ENCODE results near the gene PPP3R1.

Gene PPP3R1

DNA sequence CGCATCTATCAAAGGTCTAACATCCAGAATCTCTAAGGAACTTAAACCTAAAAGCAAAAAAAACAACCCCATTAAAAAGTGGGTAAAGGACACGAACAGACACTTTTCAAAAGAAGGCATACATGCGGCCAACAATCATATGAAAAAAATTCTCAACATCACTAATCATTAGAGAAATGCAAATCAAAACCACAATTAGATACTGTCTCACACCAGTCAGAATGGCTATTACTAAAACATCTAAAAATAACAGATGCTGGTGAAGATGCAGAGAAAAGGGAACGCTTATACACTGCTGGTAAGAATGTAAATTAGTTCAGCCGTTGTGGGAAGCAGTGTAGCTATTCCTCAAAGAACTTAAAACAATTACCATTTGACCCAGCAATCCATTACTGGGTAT is 38.0 kb downstream of the PPP3R1 start:
- H3K4me3 ChIP-seq (ENCODE audit: extremely low read depth, insufficient read depth, low read length, poor library complexity, severe bottlenecking) = no peak overlapping the region
- no peaks in the 10 kb centered on the region for H3K9me3 ChIP-seq (ENCODE audit: control insufficient read depth, low read length)
- no peak overlapping the region for H3K27ac ChIP-seq (ENCODE audit: low read depth, low read length, severe bottlenecking)
- H3K4me1 ChIP-seq (ENCODE audit: control insufficient read depth, insufficient read depth, low read length, poor library complexity, severe bottlenecking) = peaks cover 7% of the 10 kb centered on the region
- 90 to 92% methylated on average over 2 to 3 of the region's 5 CpGs for WGBS, 2 experiments (ENCODE audit: insufficient coverage in 2 of 2)
- peaks cover 20% of the 10 kb centered on the region for H3K36me3 ChIP-seq (ENCODE audit: control insufficient read depth, insufficient read depth, low read length)

DNA sequence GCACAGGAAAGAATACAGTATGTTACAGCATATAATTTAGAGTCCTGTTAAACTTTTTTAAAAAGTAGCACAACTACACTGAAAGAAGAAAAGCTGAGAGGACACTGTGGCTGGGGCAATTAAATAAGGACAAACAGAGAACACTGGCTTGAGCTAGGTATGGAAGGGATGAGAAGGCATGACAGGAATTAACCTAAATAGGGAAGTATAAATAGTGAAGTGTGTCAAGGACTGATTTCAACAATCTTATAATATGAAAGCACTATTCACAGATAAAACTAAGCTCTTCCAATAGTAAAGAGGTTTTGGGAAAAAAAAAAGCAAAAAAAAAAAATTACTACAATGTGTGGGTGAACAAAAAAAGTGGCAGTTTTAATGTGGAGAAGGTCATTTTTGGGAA is 45.5 kb downstream of the PPP3R1 start:
- H3K27ac ChIP-seq (ENCODE audit: low read depth, low read length, severe bottlenecking) = no peak overlapping the region
- no peak overlapping the region for H3K4me3 ChIP-seq (ENCODE audit: extremely low read depth, insufficient read depth, low read length, poor library complexity, severe bottlenecking)
- H3K9me3 ChIP-seq (ENCODE audit: control insufficient read depth, low read length) = no peaks in the 10 kb centered on the region
- peaks cover 20% of the 10 kb centered on the region for H3K36me3 ChIP-seq (ENCODE audit: control insufficient read depth, insufficient read depth, low read length)
- no peaks in the 10 kb centered on the region for H3K4me1 ChIP-seq (ENCODE audit: control insufficient read depth, insufficient read depth, low read length, poor library complexity, severe bottlenecking)

DNA sequence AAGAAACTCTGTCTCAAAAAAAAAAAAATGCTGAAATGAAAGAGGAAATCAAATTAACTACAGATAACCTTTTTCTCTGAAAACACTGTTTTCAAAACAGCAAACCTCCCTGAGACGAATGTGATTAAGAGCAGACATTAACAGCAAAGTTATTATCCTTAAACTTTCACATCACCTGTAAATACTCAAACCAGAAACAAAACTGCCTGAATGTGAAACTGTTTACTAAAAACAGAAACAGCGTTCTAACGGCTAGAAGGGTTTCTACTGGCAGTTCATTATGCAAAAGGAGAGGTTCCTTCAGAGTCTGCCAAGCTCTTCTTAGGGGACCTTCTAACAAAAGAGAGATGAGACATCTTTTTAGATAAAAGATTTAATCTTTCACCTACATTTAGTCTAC is 48.7 kb downstream of the PPP3R1 start:
- Histone ChIP-seq H3K4me1 (ENCODE audit: control insufficient read depth, insufficient read depth, low read length, poor library complexity, severe bottlenecking) (no peaks in the 10 kb centered on the region), H3K27ac (ENCODE audit: low read depth, low read length, severe bottlenecking) (no peak overlapping the region), H3K9me3 (ENCODE audit: control insufficient read depth, low read length) (no peaks in the 10 kb centered on the region), H3K36me3 (ENCODE audit: control insufficient read depth, insufficient read depth, low read length) (peaks cover 15% of the 10 kb centered on the region), H3K4me3 (ENCODE audit: extremely low read depth, insufficient read depth, low read length, poor library complexity, severe bottlenecking) (no peak overlapping the region)
- WGBS, 2 experiments (ENCODE audit: insufficient coverage in 2 of 2) = 88 to 90% methylated on average over 3 of the region's 3 CpGs

DNA sequence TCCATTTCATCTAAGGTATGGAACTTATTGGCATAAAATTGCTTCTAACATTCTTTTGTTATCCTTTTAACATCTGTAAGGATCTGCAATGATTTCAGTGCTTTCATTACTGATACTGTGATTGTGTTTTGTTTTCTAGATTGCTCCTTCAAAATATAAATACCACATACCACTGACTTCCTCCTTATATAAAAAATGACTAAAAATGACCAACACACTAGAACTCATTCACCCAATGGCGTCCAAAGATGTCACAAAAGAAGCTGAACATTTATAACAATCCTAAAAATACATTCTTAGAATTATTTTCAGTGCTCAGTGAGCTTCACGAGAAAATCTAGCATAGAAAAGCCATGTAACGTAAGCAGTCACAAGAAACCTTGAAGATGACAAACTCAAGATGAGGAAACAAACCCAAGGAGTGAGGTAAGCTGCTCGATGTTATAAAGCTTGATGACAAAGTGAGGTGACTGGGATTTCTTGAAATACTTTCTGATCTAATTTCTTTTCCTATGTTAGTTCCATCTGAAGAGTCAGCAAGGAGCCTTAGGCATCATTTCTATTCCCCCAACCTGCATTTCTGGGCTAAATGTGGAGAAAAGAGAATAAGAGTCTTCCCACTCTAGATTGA is 52.1 kb downstream of the PPP3R1 start:
- H3K27ac ChIP-seq (ENCODE audit: low read depth, low read length, severe bottlenecking) = no peak overlapping the region
- no peak overlapping the region for H3K4me3 ChIP-seq (ENCODE audit: extremely low read depth, insufficient read depth, low read length, poor library complexity, severe bottlenecking)
- 100% methylated on average over 2 to 4 of the region's 4 CpGs for WGBS, 2 experiments (ENCODE audit: insufficient coverage in 2 of 2)
- peaks cover 3% of the 10 kb centered on the region for H3K36me3 ChIP-seq (ENCODE audit: control insufficient read depth, insufficient read depth, low read length)
- no peaks in the 10 kb centered on the region for H3K9me3 ChIP-seq (ENCODE audit: control insufficient read depth, low read length)
- H3K4me1 ChIP-seq (ENCODE audit: control insufficient read depth, insufficient read depth, low read length, poor library complexity, severe bottlenecking) = no peaks in the 10 kb centered on the region

DNA sequence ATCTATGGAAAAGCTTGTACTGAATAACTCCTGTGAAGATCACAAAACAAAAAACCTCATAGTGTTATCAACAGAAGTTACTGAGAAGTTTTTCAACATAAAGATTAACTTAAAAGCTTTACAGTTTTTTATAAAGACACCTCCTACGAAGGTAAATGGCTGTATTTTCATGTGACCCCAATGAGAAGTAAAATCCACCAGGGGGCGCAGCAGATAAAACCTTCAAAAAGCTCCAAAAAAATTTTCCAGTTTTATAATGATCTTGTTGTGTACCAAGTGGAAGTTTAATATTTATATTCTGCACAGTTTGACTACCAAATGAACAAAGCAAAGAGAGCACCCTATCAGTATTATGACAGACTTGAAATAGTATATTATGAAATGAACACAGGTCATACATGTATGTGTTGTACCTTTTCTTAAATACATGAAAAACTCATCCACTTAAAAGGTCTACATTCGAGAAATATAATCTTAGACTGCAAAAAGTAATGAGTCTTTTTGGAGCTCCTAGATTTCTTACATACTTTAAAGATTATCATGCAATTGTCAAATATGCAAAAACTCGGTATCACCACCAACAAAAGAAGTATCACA is 56.1 kb downstream of the PPP3R1 start:
- Histone ChIP-seq H3K4me1 (ENCODE audit: control insufficient read depth, insufficient read depth, low read length, poor library complexity, severe bottlenecking) (no peaks in the 10 kb centered on the region), H3K4me3 (ENCODE audit: extremely low read depth, insufficient read depth, low read length, poor library complexity, severe bottlenecking) (no peak overlapping the region), H3K27ac (ENCODE audit: low read depth, low read length, severe bottlenecking) (no peak overlapping the region), H3K36me3 (ENCODE audit: control insufficient read depth, insufficient read depth, low read length) (no peaks in the 10 kb centered on the region), H3K9me3 (ENCODE audit: control insufficient read depth, low read length) (no peaks in the 10 kb centered on the region)
- 50% methylated on average over 1 of the region's 4 CpGs; no CpG with 5 or more reads in 1 of the 2 experiments for WGBS, 2 experiments (ENCODE audit: insufficient coverage in 2 of 2)

DNA sequence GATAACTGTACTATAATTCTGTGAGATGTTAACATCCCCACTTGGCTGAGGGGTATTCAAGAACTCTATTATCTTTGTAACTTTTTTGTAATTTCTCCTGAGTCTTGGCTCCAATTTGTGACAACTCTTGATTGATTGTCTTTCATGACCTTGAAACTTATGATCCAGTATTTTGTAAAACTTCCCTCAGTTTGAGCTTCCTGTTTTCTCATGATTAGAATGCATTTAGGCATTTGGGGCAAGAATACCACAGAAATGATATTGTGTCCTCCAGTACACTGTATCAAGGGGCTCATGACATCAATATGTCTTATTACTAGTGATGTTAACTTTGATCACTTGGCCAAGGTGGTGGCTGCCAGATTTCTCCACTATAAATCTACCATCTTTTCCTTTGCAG is 57.2 kb downstream of the PPP3R1 start:
- Histone ChIP-seq H3K9me3 (ENCODE audit: control insufficient read depth, low read length) (no peaks in the 10 kb centered on the region), H3K36me3 (ENCODE audit: control insufficient read depth, insufficient read depth, low read length) (no peaks in the 10 kb centered on the region), H3K4me3 (ENCODE audit: extremely low read depth, insufficient read depth, low read length, poor library complexity, severe bottlenecking) (no peak overlapping the region), H3K4me1 (ENCODE audit: control insufficient read depth, insufficient read depth, low read length, poor library complexity, severe bottlenecking) (peaks cover 3% of the 10 kb centered on the region), H3K27ac (ENCODE audit: low read depth, low read length, severe bottlenecking) (no peak overlapping the region)

DNA sequence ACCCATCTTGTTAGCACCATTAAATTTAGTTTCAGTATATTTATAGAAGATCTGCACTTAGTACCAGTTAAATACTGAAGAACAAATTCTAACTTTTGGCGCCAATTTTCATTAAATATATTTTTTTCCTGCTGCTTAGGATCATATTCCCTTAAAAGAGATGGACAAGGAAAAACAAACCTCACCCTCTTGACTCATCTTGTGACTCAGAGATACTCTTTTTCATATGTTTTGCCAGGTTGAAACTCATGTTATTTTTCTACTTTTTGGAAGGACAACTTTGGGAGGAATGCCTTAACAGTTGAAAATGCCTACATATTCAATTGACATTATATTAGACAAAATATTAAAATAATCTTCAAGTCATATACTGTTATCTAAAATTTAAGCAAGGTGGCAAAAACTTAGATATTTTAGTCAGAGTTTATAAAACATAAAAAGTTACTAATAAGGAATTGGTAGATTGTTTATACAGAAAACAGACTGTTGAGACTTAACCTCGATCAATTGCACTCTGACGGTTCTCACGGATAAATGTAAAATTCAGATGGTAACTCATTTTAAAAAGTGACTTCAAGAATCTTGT is 58.5 kb downstream of the PPP3R1 start:
- Histone ChIP-seq H3K9me3 (ENCODE audit: control insufficient read depth, low read length) (no peaks in the 10 kb centered on the region), H3K4me1 (ENCODE audit: control insufficient read depth, insufficient read depth, low read length, poor library complexity, severe bottlenecking) (peaks cover 3% of the 10 kb centered on the region), H3K4me3 (ENCODE audit: extremely low read depth, insufficient read depth, low read length, poor library complexity, severe bottlenecking) (no peak overlapping the region), H3K36me3 (ENCODE audit: control insufficient read depth, insufficient read depth, low read length) (no peaks in the 10 kb centered on the region), H3K27ac (ENCODE audit: low read depth, low read length, severe bottlenecking) (no peak overlapping the region)
- WGBS, 2 experiments (ENCODE audit: insufficient coverage in 2 of 2) = 100% methylated on average over 2 of the region's 4 CpGs; no CpG with 5 or more reads in 1 of the 2 experiments

DNA sequence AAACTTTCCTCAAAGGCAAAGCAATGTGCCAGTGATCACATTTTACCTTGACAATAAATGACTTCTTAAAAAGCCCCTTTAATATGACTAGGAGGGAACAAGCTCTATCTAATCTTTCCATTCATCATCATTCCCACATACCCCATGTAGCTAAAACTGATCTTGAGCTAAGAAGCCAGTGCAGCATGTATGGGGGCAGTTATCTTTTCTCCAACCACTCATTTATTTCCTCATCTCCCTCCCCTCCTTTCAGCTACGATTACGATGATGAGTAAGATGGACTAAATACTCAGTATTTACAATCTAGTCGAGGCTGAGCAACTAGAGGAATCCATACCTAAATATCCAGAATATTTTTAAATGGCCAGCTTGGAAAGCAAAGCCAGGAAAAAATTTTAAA is 59.2 kb downstream of the PPP3R1 start:
- 60% methylated on average over 1 of the region's 3 CpGs; no CpG with 5 or more reads in 1 of the 2 experiments for WGBS, 2 experiments (ENCODE audit: insufficient coverage in 2 of 2)
- H3K9me3 ChIP-seq (ENCODE audit: control insufficient read depth, low read length) = no peaks in the 10 kb centered on the region
- H3K4me3 ChIP-seq (ENCODE audit: extremely low read depth, insufficient read depth, low read length, poor library complexity, severe bottlenecking) = no peak overlapping the region
- no peak overlapping the region for H3K27ac ChIP-seq (ENCODE audit: low read depth, low read length, severe bottlenecking)
- H3K36me3 ChIP-seq (ENCODE audit: control insufficient read depth, insufficient read depth, low read length) = no peaks in the 10 kb centered on the region
- peaks cover 3% of the 10 kb centered on the region for H3K4me1 ChIP-seq (ENCODE audit: control insufficient read depth, insufficient read depth, low read length, poor library complexity, severe bottlenecking)

DNA sequence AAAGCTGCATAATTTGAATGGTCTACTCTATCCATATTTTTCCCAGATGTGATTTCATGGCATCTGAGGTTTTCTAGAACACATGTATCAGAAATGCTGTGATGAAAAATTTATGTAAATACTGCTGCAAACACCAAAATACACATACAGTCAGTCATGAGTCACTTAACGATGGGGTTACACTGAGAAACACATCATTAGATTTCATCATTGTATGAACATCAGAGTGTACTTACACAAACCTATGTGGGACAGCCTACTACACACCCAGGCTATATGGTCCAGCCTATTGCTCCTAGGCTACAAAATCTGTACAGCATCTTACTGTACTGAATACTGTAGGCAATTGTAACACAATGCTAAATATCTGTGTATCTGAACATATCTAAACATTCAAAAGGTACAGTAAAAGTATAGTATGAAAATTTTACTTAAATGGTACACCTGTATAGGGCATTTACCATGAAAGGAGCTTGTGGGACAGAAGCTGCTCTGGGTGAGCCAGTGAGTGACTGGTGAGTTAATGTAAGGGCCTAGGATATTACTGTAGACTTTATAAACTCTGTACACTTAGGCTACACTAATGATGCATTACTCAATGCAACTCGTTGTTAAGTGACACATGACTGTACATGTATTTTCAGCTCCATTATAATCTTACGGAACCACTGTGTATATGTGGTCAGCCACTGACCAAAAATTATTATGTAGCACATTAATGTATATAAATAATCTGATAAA is 61.2 kb downstream of the PPP3R1 start:
- Histone ChIP-seq H3K4me1 (ENCODE audit: control insufficient read depth, insufficient read depth, low read length, poor library complexity, severe bottlenecking) (peaks cover 3% of the 10 kb centered on the region), H3K4me3 (ENCODE audit: extremely low read depth, insufficient read depth, low read length, poor library complexity, severe bottlenecking) (no peak overlapping the region), H3K36me3 (ENCODE audit: control insufficient read depth, insufficient read depth, low read length) (peaks cover 5% of the 10 kb centered on the region), H3K27ac (ENCODE audit: low read depth, low read length, severe bottlenecking) (no peak overlapping the region), H3K9me3 (ENCODE audit: control insufficient read depth, low read length) (no peaks in the 10 kb centered on the region)
- 80 to 86% methylated on average over 1 to 2 of the region's 3 CpGs for WGBS, 2 experiments (ENCODE audit: insufficient coverage in 2 of 2)

DNA sequence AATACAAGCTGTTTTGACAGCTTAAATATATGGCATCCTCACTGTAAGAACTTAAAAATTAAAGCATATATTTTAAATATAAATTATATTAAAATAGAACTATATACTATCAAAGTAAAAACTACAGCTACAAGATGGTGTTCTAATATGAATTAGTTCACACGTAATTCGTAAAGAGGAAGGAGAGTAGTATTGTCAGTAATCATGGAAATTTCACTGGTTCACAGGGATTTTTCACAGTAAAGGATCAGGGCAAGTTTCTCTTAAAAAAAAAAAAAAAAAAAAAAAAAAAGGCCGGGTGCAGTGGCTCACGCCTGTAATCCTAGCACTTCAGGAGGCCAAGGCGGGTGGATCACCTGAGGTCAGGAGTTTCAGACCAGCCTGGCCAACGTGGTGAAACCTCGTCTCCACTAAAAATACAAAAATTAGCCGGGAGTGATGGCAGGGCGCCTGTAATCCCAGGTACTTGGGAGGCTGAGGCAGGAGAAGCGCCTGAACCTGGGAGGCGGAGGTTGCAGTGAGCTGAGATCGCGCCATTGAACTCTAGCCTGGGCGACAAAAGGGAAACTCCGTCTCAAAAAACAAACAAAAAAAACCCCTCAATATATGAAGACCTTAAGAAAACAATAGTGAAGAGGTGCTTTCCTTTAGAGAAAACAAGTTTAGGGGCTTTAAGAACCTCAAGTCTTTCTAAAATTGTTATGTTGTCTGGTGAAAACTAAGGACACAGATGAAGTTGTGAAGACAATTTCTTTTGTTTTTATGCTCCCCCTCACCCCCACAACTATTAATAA is 62.1 kb downstream of the PPP3R1 start:
- Histone ChIP-seq H3K4me3 (ENCODE audit: extremely low read depth, insufficient read depth, low read length, poor library complexity, severe bottlenecking) (no peak overlapping the region), H3K4me1 (ENCODE audit: control insufficient read depth, insufficient read depth, low read length, poor library complexity, severe bottlenecking) (peaks cover 3% of the 10 kb centered on the region), H3K9me3 (ENCODE audit: control insufficient read depth, low read length) (no peaks in the 10 kb centered on the region), H3K36me3 (ENCODE audit: control insufficient read depth, insufficient read depth, low read length) (peaks cover 9% of the 10 kb centered on the region), H3K27ac (ENCODE audit: low read depth, low read length, severe bottlenecking) (no peak overlapping the region)
- WGBS, 2 experiments (ENCODE audit: insufficient coverage in 2 of 2) = 79 to 83% methylated on average over 5 of the region's 15 CpGs

All from mesodermal cell (in vitro differentiated cells).